ENCODE data around the gene POC1A. TPM values are rescaled to one million over a fixed set of nuclear protein-coding genes. Genes with fewer than 3 reads are reported as not detected.

Gene POC1A
- total RNA-seq, 1 donor from 2014 or later, result 9.4 TPM

- Mint-ChIP-seq H3K4me3 (no peak overlapping the region), H3K36me3 (no peaks in the 10 kb centered on the region), H3K9me3 (no peaks in the 10 kb centered on the region), H3K27ac (peak overlapping the region; percentile 86), H3K27me3 (ENCODE audit: low read depth) (no peaks in the 10 kb centered on the region), H3K4me1 (peaks cover 29% of the 10 kb centered on the region)
- TF ChIP-seq CTCF (IDR thresholded peaks at IDR 0.05; ENCODE audit: unreplicated experiment), result no peak
- DNase-seq (ENCODE audit: low spot score in 2 of 2, unreplicated experiment in 2 of 2), result no peak
Measured at GRCh38 chr3:52091586-52092270, 62.5 kb downstream of the POC1A start.

GRCh38 chr3:52090933-52091468 lies 63.2 kb downstream of the POC1A start:
- no peak for TF ChIP-seq CTCF (IDR thresholded peaks at IDR 0.05; ENCODE audit: unreplicated experiment)
- H3K27me3 Mint-ChIP-seq (ENCODE audit: low read depth), result no peaks in the 10 kb centered on the region
- no peaks in the 10 kb centered on the region for H3K36me3 Mint-ChIP-seq
- H3K4me3 Mint-ChIP-seq, result no peak overlapping the region
- DNase-seq (ENCODE audit: low spot score in 2 of 2, unreplicated experiment in 2 of 2), result no peak
- no peak overlapping the region for H3K27ac Mint-ChIP-seq
- H3K4me1 Mint-ChIP-seq, result peaks cover 36% of the 10 kb centered on the region
- no peaks in the 10 kb centered on the region for H3K9me3 Mint-ChIP-seq

- no peaks in the 10 kb centered on the region for H3K9me3 Mint-ChIP-seq
- peaks cover 37% of the 10 kb centered on the region for H3K4me1 Mint-ChIP-seq
- no peak for TF ChIP-seq CTCF (IDR thresholded peaks at IDR 0.05; ENCODE audit: unreplicated experiment)
- H3K27me3 Mint-ChIP-seq (ENCODE audit: low read depth), result no peaks in the 10 kb centered on the region
- H3K36me3 Mint-ChIP-seq, result no peaks in the 10 kb centered on the region
- H3K4me3 Mint-ChIP-seq, result no peak overlapping the region
- H3K27ac Mint-ChIP-seq, result peak overlapping the region; percentile 90
- DNase-seq (ENCODE audit: low spot score in 2 of 2, unreplicated experiment in 2 of 2), result no peak
Measured at GRCh38 chr3:52090131-52090932, 63.9 kb downstream of the POC1A start.

GRCh38 chr3:52089691-52090090 lies 64.5 kb downstream of the POC1A start:
- H3K4me1 Mint-ChIP-seq, result peaks cover 38% of the 10 kb centered on the region
- no peaks in the 10 kb centered on the region for H3K9me3 Mint-ChIP-seq
- no peaks in the 10 kb centered on the region for H3K27me3 Mint-ChIP-seq (ENCODE audit: low read depth)
- no peak for DNase-seq (ENCODE audit: low spot score in 2 of 2, unreplicated experiment in 2 of 2)
- no peaks in the 10 kb centered on the region for H3K36me3 Mint-ChIP-seq
- no peak overlapping the region for H3K4me3 Mint-ChIP-seq
- peak overlapping the region; percentile 90 for H3K27ac Mint-ChIP-seq
- TF ChIP-seq CTCF (IDR thresholded peaks at IDR 0.05; ENCODE audit: unreplicated experiment), result no peak

- no peak overlapping the region for H3K4me3 Mint-ChIP-seq
- no peaks in the 10 kb centered on the region for H3K27me3 Mint-ChIP-seq (ENCODE audit: low read depth)
- H3K36me3 Mint-ChIP-seq, result no peaks in the 10 kb centered on the region
- peak overlapping the region; percentile 85 for H3K27ac Mint-ChIP-seq
- TF ChIP-seq CTCF (IDR thresholded peaks at IDR 0.05; ENCODE audit: unreplicated experiment), result no peak
- peaks cover 38% of the 10 kb centered on the region for H3K4me1 Mint-ChIP-seq
- no peak for DNase-seq (ENCODE audit: low spot score in 2 of 2, unreplicated experiment in 2 of 2)
- no peaks in the 10 kb centered on the region for H3K9me3 Mint-ChIP-seq
Measured at GRCh38 chr3:52088445-52089367, 65.5 kb downstream of the POC1A start.

Measured in mesothelial cell of epicardium (in vitro differentiated cells).